ENCODE results near the gene PCGF5.

DNA sequence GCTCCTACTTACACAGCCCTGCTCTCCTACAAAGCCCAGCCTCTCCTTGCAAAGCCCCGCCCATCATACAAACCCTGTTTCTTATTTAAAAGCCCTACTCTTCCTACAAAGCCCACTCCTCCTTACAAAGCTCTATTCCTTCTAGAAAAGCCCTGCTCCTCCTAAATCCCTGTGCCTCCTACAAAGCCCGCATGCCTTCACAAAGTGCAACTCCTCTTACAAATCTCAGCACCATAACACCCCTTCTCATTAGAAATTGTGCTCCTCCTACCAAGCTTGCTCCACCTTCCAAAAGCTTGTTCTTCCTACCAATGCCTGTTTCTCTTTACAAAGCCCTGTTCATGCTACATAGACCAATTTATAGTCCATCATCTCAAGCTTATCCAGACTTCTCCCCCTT lies 66.1 kb downstream of the PCGF5 start:
- TF ChIP-seq, protein P1, sequence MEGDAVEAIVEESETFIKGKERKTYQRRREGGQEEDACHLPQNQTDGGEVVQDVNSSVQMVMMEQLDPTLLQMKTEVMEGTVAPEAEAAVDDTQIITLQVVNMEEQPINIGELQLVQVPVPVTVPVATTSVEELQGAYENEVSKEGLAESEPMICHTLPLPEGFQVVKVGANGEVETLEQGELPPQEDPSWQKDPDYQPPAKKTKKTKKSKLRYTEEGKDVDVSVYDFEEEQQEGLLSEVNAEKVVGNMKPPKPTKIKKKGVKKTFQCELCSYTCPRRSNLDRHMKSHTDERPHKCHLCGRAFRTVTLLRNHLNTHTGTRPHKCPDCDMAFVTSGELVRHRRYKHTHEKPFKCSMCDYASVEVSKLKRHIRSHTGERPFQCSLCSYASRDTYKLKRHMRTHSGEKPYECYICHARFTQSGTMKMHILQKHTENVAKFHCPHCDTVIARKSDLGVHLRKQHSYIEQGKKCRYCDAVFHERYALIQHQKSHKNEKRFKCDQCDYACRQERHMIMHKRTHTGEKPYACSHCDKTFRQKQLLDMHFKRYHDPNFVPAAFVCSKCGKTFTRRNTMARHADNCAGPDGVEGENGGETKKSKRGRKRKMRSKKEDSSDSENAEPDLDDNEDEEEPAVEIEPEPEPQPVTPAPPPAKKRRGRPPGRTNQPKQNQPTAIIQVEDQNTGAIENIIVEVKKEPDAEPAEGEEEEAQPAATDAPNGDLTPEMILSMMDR (IDR thresholded peaks at IDR 0.05), result no peak
- no peak for TF ChIP-seq POLR2A (IDR thresholded peaks at IDR 0.05)

Measured in adrenal gland (tissue), 5 donors.